Ishikawa (cell line): ENCODE measurements around the gene RALGAPA1.

ENCODE experiments used
- CEBPB ChIP-seq: IDR thresholded peaks from 2 replicates; pipeline ENCODE4 v1.6.1; 2012
- CREB1 ChIP-seq: IDR thresholded peaks from 2 replicates; pipeline ENCODE4 v1.6.1; 2012; ENCODE audit warnings: low read depth
- EGR1 ChIP-seq: IDR thresholded peaks from 2 replicates; pipeline ENCODE4 v1.6.1; 2012
- EP300 ChIP-seq: IDR thresholded peaks from 2 replicates; pipeline ENCODE4 v1.6.1; 2012; ENCODE audit warnings: borderline replicate concordance
- FOXM1 ChIP-seq: IDR thresholded peaks from 2 replicates; pipeline ENCODE4 v1.6.1; 2012; ENCODE audit warnings: low read depth, borderline replicate concordance
- NFIC ChIP-seq: IDR thresholded peaks from 2 replicates; pipeline ENCODE4 v1.6.1; 2012
- RAD21 ChIP-seq: IDR thresholded peaks from 2 replicates; pipeline ENCODE4 v1.6.1; 2012; ENCODE audit warnings: low read depth
- TAF1 ChIP-seq: IDR thresholded peaks from 2 replicates; pipeline ENCODE4 v1.6.1; 2012; ENCODE audit warnings: low read depth, mild to moderate bottlenecking
- TCF12 ChIP-seq: IDR thresholded peaks from 2 replicates; pipeline ENCODE4 v1.6.1; 2012; ENCODE audit warnings: low read depth
- TEAD4 ChIP-seq: IDR thresholded peaks from 2 replicates; pipeline ENCODE4 v1.6.1; 2012
- YY1 ChIP-seq: IDR thresholded peaks from 2 replicates; pipeline ENCODE4 v1.6.1; 2012; ENCODE audit warnings: low read depth
- ZBTB7A ChIP-seq: IDR thresholded peaks from 2 replicates; pipeline ENCODE4 v1.6.1; 2012; ENCODE audit warnings: low read depth
- TF ChIP-seq, protein P1 (sequence below): IDR thresholded peaks from 2 replicates; pipeline ENCODE4 v1.6.1; 2012
- TF ChIP-seq, protein P2 (sequence below): IDR thresholded peaks from 2 replicates; pipeline ENCODE4 v1.6.1; 2012
- TF ChIP-seq, protein P3 (sequence below): IDR thresholded peaks from 2 replicates; pipeline ENCODE4 v1.6.1; 2012; ENCODE audit warnings: low read depth, mild to moderate bottlenecking

Gene RALGAPA1

DNA sequence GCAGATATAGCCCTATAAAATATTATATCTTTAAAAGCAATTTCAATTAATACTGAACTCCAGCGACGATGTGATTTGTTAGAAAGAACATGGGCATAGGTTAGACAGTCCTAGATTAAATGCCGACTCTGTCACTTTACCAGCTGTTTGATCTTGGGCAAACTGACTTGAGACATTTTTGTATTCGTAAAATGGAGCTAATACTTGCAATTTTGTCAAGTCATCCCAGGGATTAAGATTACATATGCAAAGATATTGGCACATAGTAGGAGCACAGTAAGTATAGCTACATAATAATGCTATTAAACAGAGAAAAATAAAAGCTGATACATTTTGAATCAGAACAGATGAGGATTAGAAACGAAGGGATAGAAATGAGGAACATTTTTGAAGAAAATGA is 266.1 kb downstream of the RALGAPA1 start:
- TF ChIP-seq, protein P1, sequence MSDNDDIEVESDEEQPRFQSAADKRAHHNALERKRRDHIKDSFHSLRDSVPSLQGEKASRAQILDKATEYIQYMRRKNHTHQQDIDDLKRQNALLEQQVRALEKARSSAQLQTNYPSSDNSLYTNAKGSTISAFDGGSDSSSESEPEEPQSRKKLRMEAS, result no peak
- no peak for TF ChIP-seq ZBTB7A

DNA sequence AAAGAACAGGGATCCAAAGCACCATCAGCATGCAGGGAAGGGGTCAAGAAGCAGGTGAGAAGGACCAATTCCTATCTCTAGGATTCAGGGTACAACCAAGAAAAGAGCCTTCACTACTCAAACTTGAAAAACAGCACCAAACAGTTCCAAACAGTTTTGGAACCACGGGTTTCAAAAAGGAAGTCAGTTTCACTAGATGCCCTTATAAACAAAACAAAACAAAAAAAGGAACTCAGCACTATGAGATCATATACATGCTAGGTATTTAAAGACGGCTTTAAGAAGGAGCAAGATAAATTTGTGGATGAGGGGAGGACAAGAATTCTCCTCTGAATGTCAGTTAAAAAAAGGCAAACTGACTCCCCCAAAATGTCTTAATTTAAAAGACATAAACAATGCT is 269.1 kb downstream of the RALGAPA1 start:
- no peak for TF ChIP-seq FOXM1
- TF ChIP-seq TCF12, result no peak
- no peak for TF ChIP-seq CREB1
- TF ChIP-seq, protein P1, result no peak
- TF ChIP-seq RAD21, result no peak
- no peak for TF ChIP-seq CEBPB
- no peak for TF ChIP-seq EGR1
- TF ChIP-seq TEAD4, result no peak
- no peak for TF ChIP-seq YY1
- no peak for TF ChIP-seq EP300
- TF ChIP-seq, protein P2, sequence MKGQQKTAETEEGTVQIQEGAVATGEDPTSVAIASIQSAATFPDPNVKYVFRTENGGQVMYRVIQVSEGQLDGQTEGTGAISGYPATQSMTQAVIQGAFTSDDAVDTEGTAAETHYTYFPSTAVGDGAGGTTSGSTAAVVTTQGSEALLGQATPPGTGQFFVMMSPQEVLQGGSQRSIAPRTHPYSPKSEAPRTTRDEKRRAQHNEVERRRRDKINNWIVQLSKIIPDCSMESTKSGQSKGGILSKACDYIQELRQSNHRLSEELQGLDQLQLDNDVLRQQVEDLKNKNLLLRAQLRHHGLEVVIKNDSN, result no peak
- no peak for TF ChIP-seq NFIC
- TF ChIP-seq ZBTB7A, result no peak
- no peak for TF ChIP-seq TAF1
- TF ChIP-seq, protein P3, sequence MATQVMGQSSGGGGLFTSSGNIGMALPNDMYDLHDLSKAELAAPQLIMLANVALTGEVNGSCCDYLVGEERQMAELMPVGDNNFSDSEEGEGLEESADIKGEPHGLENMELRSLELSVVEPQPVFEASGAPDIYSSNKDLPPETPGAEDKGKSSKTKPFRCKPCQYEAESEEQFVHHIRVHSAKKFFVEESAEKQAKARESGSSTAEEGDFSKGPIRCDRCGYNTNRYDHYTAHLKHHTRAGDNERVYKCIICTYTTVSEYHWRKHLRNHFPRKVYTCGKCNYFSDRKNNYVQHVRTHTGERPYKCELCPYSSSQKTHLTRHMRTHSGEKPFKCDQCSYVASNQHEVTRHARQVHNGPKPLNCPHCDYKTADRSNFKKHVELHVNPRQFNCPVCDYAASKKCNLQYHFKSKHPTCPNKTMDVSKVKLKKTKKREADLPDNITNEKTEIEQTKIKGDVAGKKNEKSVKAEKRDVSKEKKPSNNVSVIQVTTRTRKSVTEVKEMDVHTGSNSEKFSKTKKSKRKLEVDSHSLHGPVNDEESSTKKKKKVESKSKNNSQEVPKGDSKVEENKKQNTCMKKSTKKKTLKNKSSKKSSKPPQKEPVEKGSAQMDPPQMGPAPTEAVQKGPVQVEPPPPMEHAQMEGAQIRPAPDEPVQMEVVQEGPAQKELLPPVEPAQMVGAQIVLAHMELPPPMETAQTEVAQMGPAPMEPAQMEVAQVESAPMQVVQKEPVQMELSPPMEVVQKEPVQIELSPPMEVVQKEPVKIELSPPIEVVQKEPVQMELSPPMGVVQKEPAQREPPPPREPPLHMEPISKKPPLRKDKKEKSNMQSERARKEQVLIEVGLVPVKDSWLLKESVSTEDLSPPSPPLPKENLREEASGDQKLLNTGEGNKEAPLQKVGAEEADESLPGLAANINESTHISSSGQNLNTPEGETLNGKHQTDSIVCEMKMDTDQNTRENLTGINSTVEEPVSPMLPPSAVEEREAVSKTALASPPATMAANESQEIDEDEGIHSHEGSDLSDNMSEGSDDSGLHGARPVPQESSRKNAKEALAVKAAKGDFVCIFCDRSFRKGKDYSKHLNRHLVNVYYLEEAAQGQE, result no peak

DNA sequence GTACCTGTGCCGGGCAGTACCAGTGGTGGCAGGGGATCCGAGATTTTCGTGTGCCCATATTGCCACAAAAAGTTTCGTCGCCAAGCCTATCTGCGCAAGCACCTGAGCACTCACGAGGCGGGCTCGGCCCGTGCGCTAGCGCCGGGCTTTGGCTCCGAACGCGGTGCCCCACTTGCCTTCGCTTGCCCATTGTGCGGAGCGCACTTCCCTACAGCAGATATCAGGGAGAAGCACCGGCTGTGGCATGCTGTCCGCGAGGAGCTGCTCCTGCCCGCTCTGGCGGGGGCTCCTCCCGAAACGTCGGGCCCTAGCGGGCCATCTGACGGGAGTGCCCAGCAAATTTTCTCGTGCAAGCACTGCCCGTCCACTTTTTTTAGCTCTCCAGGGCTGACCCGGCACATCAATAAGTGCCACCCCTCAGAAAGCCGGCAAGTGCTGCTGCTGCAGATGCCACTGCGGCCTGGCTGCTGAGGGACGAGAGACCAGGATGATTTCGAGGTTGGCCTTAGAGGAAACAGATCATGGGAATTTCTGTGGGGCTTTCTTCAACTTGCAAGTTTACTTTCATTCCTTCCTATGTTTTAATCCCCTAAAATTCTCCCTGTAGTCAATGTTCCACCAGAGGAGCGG is 273.5 kb downstream of the RALGAPA1 start:
- TF ChIP-seq ZBTB7A (no peak), CREB1 (no peak), NFIC (no peak), TAF1 (no peak), FOXM1 (no peak), TEAD4 (no peak), EGR1 (no peak), CEBPB (no peak), YY1 (no peak), TCF12 (no peak), EP300 (no peak)
- TF ChIP-seq, protein P2, result no peak
- TF ChIP-seq, protein P3, result no peak
- TF ChIP-seq, protein P1, result no peak

DNA sequence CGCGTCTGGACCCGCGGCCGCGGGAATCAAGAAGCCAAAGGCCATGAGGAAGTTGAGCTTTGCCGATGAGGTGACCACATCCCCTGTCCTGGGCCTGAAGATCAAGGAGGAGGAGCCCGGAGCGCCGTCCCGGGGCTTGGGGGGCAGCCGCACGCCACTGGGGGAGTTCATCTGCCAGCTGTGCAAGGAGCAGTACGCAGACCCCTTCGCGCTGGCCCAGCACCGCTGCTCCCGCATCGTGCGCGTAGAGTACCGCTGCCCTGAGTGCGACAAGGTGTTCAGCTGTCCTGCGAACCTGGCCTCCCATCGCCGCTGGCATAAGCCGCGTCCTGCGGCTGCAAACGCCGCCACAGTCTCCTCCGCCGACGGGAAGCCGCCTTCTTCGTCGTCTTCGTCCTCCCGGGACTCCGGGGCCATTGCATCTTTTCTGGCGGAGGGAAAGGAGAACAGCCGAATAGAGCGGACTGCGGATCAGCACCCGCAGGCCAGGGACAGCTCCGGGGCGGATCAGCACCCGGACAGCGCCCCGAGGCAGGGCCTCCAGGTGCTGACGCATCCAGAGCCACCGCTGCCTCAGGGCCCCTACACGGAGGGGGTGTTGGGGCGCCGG is 274.1 kb downstream of the RALGAPA1 start:
- no peak for TF ChIP-seq TAF1
- peak; percentile 26; the same call in 1 of the 2 replicates for TF ChIP-seq NFIC
- TF ChIP-seq RAD21, result peak; percentile 14; the same call in 1 of the 2 replicates
- TF ChIP-seq CREB1, result no peak
- TF ChIP-seq FOXM1, result no peak
- TF ChIP-seq, protein P1, result peak; percentile 81
- TF ChIP-seq, protein P3, result peak; percentile 100
- TF ChIP-seq EGR1, result no peak
- peak; percentile 43; the same call in 1 of the 2 replicates for TF ChIP-seq YY1
- no peak for TF ChIP-seq ZBTB7A
- TF ChIP-seq EP300, result no peak
- TF ChIP-seq, protein P2, result no peak
- peak; percentile 51 for TF ChIP-seq TEAD4
- TF ChIP-seq TCF12, result no peak
- no peak for TF ChIP-seq CEBPB
